Measurements from ENCODE around the gene CDK17.
"Not testable (repeated sequence)": the region's sequence is repeated elsewhere in the genome, so short reads cannot be mapped to it uniquely, and the experiment has no call there.

CDK17 gene

DNA sequence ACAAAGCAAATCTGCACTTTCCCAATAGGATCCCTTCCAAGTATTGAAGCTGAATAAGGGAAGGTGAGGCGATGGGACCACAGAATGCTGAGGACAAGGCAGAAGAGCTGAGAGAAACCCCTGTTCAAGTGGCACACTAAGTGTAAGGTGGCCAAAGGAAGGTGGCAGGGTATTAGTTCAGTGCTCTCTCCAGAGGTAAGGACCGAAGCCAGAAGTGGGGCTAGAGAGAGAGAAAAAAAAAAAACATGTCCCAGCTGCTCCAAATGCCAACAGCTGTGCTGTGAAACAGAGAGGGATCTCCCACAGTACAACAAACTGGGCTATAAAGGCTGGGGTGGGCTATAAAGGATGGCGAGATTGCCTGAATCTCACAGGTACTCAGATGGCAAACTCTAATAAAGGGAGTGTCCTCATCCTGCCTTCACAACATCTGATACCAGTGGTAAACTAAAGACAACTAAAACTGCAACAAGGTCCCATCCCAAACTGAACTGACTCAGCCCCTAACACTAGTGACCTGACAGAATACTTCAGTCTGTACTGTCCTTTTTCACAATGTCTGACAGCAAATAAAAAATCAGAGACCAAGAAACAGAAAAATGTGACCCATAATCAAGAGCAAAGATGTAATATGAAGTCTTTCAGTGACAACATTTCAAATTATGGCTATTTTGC, 47.9 kb downstream of the CDK17 start:
- FAIRE-seq: no peak

DNA sequence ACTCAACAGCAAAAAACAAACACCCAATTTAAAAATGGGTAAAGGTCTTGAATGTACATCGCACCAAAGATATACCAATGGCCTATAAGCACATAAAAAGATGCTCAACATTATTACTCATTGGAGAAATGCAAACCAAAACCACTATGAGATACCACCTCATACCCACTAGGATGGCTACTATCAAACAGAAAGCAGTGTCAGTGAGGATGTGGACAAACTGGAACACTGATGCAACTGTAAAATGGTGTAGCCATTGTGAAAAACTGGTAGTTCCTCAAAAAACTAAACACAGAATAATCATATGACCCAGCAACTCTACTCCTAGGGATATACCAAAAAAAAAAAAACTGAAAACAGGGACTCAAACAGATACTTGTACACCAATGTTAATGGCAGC, 49.3 kb downstream of the CDK17 start:
- no peak for FAIRE-seq

DNA sequence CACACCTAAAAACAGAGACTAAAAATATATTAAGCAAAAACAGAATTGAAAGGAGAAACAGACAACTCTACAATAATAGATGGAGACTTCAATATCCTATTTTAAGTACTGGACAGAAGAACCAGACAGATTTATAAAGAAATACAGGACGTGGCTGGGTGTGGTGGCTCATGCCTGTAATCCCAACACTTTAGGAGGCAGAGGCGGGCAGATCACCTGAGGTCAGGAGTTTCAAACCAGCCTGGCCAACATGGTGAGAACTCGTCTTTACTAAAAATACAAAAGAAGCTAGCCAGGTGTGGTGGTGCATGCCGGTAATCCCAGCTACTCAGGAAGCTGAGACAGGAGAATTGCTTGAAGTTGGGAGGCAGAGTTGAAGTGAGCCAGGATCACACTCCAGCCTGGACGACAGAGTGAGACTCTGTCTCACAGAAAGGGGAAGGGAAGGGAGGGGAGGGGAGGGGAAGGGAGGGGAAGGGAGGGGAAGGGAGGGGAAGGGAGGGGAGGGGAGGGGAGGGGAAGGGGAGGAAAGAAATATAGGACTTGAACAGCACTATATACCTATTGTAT, 53.0 kb downstream of the CDK17 start:
- FAIRE-seq: no peak

DNA sequence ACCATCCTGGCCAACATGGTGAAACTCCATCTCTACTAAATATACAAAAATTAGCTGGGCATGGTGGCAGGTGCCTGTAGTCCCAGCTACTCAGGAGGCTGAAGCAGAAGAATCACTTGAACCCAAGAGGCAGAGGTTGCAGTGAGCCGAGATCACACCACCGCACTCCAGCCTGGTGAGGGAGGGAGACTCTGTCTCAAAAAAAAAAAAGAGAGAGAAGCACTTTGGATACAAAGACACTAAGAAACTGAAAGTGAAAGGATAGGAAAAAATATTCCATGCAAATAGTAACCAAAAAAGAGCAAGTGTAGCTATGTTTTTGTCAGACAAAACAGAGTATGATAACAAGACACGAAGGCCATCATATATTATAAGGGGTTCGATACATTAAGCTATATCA, 53.5 kb downstream of the CDK17 start:
- FAIRE-seq: not testable (repeated sequence)

DNA sequence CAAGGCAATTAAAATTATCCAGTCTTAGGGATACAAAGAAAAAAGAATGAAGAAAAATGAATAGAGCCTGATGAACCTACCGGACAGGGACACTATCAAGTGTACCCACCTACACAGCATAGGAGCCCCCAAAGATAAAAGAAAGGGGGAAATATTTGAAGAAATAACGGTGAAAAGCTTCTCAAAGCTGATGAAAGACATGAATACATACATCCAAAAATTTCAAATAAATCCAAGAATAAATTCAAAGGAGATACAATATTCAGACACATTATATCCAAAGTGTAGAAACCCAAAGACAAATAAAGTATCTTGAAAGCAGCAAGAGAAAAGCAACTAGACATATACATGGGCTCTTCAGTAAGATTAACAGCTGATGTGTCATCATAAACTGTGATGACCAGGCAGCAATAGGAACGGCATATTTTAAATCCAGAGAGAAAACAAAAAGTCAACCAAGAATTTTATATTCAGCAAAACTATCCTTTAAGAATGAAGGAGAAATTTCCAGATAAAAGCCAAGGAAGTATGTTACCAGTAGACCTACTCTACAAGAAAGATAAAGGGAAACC, 56.0 kb downstream of the CDK17 start:
- no peak for FAIRE-seq

DNA sequence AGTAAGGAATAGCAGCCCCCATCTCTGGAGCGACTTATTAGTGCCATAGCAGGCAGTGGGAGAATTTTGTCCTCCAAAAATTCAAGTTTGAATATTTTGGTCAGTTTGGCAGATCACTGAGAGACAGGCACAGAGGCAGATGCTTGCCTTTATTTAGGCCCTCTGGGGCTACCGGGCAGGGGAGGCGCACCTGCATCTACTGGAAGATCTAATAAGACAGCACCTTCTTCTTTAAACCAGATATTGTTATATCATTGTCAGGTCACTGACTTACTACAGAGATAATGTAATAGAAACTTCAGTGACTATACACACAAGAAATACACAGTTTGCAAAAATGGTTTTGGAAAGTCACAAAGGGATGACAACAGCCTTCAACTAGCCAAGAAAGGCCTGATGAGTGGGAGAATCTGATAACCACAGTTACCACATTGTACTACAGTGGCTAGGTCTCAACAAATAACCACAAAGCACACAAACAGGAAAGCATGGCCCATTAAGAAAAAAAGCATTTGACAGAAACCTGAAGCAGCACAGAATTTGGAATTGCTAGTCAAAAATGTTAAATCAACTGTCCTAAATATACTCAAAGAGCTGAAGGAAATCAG, 56.8 kb downstream of the CDK17 start:
- FAIRE-seq: no peak

DNA sequence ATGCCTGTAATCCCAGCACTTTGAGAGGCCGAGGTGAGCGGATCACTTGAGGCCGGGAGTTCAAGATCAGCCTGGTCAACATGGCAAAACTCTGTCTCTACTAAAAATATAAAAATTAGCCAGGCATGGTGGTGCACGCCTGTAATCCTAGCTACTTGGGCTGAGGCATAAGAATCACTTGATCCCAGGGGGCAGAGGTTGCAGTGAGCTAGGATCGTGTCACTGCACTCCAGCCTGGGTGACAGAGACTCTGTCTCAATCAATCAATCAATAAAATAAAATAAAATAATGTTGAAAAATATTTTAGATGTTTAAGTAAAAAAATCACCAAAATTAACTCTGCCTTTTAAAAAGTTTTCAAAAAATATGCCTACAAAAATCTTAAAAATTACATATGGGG, 60.6 kb downstream of the CDK17 start:
- not testable (repeated sequence) for FAIRE-seq

DNA sequence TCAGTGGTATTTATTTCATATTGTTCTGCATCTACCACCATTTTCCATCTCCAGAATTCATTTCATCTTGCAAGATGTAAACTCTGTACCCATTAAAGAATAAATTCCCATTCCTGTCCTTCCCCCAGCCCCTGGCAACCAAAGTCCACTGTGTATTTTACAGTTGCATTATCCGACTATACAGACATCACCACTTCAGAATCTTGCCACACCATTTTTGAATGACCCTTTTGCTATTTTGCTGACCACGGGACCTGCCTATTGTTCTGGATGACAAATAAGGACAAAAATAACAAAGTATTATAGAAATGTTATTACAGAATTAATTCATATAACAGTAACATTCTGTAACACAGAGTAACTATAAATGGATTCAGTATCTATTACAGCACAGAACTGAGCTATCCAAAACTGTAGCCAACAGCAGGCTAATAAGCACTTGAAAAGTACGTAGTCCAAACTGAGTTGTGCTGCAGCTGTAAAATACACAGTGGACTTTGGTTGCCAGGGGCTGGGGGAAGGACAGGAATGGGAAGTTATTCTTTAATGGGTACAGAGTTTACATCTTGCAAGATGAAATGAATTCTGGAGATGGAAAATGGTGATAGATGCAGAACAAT, 61.3 kb downstream of the CDK17 start:
- no peak for FAIRE-seq

DNA sequence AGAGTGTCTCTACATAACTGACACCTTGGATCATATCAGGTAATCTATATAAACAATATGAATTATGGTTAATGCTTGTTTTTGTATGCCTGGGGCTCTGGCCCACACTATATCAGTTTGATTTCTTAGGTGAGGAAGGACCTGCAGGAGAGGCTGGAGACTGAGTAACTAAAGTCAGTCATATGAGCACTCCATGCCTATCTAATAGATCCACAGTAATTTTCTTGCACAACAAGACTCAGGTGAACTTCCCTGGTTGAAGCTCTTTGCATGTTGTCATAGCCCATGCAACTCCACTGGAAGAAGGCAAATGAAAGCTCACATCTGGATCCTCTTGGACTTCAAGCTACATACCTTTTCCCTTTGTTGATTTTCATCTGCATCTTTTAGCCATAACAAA, 62.3 kb downstream of the CDK17 start:
- no peak for FAIRE-seq

DNA sequence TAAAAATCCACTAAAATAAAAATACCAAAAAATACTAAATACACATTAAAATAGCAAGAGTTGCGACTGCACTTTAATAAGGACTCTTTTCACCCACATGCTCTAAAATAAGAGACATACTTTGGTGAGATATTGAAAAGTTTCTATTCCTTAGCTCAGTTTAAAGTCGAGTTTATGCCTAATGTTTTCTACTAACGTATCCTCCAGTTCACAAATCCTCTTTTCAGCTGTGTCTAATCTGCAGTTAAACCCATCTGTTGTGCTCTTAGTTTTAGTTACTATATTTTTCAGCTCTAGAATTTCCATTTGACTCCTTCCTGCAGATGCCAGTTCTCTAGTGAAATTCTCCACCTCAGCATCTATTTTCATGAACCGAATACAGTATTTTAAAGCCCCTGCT, 63.8 kb downstream of the CDK17 start:
- FAIRE-seq: no peak

DNA sequence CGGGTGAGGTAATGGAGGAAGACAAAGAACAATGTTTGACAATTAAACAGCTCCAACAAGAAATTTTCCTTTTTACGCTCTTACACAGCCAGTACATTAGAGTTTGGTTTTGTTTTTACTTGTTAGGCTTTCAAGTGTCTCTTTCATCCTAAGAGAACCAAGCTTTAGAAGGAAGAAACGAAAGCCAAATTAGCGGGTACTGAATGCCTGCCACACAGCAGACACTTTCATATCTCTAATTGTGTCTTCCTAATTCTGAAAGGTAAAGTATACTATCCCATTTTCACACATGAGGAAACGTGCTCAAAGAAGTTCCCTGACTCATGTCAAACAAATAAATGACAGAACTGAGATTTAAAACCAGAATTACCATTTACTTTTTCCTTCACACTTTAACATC, 65.0 kb downstream of the CDK17 start:
- no peak for FAIRE-seq

DNA sequence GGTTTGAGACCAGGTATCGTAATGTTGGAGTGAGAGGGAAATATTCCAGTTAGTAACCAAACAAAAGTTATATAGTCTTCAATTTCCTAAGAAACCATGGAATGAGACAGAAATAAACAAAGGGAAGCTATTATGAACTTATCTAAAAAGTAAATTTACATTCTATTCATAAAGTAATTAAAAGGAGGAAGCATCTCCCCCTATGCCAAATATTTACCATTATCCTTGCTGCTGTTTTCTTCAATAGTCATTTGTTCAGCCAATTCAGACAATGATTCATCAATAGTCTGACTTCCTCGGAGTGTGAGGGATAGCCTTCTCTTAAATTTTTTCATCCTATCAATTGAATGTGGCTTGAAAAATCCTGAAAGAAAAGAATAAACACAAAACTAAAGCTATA, 65.7 kb downstream of the CDK17 start:
- FAIRE-seq: no peak

DNA sequence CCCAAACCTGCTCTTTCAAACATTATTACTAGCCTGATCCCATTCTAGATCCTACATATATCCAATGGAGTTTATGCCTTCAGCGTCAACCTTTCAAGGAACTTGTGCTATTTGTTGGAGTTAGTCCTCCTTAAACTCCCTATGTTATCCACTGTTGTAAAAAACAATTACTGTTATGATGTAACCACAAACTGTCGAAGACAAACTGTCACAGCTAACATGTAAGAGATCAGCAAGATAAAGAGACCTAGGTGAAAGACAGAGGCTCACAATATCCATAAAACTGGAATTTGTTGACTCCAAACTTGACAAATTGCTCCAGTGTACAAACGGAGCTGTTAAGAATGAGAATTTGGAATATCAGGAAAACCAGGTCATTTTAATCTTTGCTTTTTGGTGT, 70.7 kb downstream of the CDK17 start:
- FAIRE-seq: no peak

DNA sequence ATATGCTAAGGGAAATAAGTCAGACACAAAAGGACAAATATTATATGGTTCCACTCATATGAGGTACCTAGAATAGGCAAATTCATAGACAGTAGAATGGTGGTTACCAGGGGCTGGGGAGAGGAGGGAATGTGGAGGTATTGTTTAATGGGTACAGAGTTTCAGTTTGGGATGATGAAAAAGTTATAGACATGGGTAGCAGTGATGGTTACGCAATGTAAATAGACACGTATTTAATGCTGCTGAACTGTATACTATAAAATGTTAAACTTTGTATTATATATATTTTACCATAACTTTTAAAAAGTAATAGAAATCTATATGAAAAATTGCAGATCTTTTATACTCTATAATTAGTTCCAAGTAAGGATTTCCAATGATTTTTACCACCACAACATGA, 71.2 kb downstream of the CDK17 start:
- FAIRE-seq: no peak

DNA sequence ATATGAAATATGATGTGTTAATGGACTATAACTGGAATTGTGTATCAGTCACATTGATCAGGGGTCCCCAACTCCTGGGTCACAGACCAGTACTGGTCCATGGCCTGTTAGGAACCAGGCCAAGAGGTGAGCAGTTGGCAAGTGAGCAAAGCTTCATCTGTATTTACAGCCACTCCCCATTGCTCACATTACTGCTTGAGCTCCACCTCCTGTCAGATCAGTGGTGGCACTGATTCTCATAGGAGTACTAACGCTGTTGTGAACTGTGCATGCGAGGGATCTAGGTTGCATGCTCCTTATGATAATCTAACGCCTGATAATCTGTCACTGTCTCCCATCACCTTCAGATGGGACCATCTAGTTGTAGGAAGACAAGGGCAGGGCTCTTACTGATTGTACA, 72.3 kb downstream of the CDK17 start:
- no peak for FAIRE-seq

DNA sequence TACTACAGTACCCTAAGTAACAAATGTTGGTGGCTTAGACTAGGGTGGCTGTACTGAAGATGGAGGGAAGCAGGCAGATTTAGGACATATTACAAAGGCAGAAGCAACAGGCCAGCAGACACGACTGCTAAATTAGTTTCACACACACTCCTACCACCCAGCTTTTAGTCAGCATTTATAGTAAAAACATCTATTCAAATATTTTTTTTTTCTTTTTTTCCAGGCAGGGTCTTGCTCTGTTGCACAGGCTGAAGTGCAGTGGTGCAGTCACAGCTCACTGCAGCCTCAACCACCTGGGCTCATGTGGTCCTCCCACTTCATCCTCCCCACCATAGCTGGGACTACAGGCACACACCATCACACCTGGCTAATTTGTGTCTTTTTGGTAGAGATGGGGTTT, 72.9 kb downstream of the CDK17 start:
- no peak for FAIRE-seq

DNA sequence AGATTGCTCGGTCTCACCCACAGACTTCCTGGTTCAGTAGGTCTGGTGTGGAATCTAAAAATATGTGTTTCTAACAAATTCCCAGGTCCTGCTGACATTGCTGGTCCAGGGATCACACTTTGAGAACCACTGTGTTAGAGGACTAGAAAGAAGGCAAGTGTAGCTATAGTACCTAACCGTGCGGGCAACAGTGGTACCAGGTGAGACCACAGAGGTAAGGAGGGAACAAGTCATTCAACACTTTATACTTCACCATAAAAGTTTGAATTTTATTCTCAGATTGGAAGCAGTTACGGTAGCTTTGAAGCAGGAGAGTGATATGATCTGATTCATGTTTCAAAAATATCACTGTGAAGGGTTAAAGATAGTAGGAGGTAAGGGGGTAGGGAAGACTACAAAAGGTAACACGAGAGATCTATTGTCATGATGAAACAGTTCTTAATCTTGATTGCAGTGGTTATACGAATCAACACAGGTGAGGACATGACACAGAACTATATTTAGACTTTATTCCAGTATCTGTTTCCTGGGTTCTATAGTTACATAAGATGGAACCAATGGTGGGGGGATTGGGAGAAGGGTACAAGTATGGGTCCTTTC, 73.5 kb downstream of the CDK17 start:
- FAIRE-seq: no peak

DNA sequence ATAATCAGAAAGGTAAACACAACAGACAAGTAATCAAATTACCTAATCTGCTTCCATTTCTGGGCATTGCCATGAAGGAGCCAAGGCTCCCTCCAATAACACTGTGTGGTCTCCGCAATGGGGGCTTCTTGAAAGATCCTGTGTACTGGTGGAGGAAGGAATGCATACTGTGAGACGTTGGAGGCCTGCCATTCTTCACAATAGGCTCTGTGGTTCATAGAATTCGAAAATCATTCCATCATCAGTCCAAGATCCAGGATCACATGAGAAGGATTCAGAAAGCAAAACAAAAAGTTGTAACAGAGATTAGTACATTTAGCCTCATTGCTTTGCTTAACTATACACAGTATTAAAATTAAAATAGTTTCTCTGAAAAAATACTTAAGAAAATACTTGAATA, 76.3 kb downstream of the CDK17 start:
- no peak for FAIRE-seq

DNA sequence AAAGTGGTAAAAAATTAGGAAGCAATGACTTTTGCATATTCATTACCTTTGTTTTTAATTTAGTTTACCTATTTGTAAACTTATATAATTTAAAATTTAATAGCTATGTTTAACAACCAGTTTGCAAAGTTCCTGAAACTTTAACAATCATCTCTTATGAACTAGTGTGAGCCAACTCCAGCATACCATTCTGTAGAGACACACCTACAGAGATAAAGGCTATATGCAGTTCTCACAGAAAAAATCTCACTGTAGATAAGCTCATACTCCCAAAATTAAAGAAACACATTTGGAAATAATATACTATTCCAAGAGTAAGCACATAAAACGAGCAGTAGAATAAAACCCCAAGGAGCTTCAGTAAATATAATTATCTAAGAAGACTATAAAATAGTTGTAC, 77.5 kb downstream of the CDK17 start:
- no peak for FAIRE-seq

DNA sequence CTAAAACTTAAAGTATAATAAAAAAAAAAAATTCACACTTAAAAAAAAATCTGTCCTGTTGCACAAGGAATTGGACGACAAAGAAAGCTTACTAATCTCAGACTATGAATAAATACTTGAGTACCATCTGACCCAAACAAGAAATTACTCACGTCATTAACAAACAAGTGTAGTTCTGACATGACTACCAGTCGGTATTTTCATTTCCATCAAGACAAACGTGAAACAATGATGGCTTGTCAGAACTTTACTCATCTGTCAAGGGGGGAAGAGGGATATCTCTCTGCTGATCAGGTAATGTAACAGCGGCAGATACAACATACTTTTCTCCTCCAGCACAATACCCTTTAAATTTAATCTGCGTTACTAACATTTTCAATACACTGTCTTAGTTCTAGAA, 78.3 kb downstream of the CDK17 start:
- no peak for FAIRE-seq

DNA sequence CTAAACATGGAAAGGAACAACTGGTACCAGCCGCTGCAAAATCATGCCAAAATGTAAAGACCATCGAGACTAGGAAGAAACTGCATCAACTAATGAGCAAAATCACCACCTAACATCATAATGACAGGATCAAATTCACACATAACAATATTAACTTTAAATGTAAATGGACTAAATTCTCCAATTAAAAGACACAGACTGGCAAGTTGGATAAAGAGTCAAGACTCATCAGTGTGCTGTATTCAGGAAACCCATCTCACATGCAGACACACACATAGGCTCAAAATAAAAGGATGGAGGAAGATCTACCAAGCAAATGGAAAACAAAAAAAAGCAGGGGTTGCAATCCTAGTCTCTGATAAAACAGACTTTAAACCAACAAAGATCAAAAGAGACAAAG, 82.4 kb downstream of the CDK17 start:
- FAIRE-seq: not testable (repeated sequence)

DNA sequence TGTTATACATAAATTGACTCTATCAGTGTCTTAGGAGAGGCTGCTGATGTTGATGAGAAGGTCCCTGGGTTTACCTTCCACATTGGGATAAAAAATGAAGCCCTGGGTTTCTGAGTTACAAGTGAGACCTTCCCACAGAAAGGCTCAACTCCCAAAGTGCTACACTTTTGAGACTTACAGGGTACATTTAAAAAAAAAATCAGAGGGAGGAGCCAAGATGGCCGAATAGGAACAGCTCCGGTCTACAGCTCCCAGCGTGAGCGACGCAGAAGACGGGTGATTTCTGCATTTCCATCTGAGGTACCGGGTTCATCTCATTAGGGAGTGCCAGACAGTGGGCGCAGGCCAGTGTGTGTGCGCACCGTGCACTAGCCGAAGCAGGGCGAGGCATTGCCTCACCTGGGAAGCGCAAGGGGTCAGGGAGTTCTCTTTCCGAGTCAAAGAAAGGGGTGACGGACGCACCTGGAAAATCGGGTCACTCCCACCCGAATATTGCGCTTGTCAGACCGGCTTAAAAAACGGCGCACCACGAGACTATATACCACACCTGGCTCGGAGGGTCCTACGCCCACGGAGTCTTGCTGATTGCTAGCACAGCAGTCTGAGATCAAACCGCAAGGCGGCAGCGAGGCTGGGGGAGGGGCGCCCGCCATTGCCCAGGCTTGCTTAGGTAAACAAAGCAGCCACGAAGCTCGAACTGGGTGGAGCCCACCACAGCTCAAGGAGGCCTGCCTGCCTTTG, 84.3 kb downstream of the CDK17 start:
- FAIRE-seq: not testable (repeated sequence)

DNA sequence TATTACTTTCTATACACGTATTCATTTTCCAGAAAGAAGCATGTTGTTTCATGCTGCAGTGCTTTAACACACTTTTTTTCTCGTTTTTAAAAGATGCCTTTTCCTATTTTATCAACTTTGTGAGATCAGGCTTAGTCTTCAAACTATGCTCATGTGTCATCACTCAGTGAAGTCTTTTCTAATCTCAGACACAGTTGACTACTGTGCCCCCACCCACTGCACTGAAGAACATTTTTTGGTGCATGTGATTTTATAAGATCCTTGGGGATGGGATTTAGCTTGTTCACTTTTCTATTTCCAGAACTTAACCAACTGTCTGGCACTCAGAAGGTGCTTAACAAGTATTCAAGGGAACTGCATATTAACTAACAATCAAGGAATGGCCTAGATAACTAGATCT, 85.5 kb downstream of the CDK17 start:
- no peak for FAIRE-seq

Data from colon (tissue), 2 donors.